NCI-H510A (cell line): ENCODE measurements around the gene TMEM174.
"Not testable (repeated sequence)": the region's sequence is repeated elsewhere in the genome, so short reads cannot be mapped to it uniquely, and the experiment has no call there.

ENCODE experiments used
- DNase-seq: peaks from one replicate; lab custom pipeline; 2025; lab: John Stamatoyannopoulos, UW

The TMEM174 gene

DNA sequence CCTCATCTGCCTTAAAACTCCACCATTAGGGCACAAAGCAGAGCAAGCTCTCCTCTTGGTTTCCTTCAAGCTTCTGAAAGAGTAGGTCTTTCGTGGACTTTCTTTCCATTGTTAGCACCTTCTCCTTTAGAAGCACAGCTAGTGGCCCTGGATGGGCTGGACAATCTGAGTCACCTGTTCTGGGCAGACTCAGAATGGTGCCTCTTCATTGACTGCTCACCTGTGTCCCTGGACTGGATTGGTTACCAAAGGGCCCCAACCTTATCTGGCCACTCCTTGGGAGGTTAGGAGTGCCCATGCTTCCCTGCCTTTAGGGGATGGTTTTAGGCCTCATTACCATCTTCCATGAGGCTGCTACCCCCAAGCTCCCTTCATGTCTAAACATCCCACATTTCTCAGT is 23.2 kb downstream of the TMEM174 start:
- no peak for DNase-seq

DNA sequence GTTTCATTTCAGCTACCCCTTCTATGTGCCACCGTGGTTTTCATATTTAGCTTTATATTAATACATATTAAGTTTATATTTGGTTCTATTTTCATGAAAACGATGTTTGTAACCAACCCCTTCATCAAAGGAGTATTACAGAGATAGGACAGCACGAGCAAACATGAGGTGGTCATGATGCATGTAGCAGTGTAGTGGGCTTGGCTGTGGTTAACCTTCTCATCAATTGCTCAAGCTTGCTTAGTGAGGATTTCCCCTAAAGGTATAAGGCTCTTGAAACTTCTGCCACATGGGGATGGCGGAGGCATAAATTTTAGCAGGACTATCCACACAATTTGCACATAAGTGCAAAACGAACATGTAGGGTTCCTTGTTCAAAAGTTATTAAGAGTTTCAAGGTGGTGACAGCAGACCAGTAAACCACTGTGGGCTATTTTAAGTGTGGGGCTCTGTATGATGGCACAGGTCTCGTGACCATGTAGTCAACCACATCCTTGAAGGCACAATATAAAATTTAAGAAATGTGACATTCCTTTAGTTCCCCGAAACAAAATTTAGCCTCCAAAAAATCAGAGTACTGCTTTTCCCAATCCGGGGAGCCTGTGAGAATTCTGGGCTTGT is 24.8 kb downstream of the TMEM174 start:
- no peak for DNase-seq

DNA sequence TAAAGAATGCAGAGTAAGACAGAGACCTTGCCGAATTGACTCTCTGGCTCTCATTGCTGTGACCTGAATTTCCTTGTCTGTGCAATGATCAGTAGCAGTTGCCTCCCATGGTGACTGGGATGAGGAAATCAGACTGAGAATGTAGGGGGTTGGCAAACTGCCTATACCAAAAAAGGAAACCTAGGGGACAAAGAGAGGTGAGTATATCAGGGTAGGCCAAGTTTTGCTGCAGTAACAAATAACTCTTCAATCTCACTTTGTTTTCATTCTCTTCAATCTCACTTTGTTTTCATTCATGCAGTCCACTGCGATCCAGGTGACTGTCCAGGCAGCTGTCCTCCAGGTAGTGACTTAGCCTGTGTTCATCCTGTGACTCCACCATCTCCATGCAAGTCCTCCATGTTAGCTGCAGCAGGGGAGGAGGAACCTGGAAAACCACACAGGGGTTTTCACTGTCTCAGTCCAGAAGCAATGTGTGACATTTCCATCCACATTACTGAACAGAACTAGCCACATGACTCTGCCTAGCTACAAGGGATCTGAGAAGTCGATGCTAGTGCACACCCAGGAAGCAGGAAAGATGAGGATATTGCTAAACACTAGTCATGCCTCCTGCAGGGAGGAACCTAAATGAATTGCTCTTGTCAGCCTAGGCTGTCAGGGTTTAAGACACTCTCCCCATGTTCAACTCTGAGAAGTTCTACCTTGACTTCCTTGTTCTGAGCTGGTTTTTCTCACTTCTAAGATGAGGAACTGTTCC is 26.0 kb downstream of the TMEM174 start:
- DNase-seq: no peak

DNA sequence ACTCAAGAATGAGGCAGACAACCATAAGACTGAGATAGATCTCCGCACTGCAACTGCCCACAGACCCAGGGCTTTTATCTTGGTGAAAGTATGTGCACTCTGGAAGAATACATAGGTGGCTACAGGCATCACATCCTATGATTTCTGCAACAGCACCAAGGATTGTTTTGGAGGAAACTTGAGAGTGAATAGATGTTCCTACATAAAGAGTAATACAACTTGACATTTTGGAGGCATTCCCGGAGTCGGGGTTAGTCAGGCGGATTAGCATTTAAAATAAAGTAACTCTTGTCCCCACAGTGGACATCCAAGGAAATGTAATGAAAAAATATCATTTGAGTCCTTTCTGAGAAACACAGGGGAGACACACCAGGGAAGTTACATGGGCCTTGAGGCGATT is 26.7 kb downstream of the TMEM174 start:
- DNase-seq: no peak

DNA sequence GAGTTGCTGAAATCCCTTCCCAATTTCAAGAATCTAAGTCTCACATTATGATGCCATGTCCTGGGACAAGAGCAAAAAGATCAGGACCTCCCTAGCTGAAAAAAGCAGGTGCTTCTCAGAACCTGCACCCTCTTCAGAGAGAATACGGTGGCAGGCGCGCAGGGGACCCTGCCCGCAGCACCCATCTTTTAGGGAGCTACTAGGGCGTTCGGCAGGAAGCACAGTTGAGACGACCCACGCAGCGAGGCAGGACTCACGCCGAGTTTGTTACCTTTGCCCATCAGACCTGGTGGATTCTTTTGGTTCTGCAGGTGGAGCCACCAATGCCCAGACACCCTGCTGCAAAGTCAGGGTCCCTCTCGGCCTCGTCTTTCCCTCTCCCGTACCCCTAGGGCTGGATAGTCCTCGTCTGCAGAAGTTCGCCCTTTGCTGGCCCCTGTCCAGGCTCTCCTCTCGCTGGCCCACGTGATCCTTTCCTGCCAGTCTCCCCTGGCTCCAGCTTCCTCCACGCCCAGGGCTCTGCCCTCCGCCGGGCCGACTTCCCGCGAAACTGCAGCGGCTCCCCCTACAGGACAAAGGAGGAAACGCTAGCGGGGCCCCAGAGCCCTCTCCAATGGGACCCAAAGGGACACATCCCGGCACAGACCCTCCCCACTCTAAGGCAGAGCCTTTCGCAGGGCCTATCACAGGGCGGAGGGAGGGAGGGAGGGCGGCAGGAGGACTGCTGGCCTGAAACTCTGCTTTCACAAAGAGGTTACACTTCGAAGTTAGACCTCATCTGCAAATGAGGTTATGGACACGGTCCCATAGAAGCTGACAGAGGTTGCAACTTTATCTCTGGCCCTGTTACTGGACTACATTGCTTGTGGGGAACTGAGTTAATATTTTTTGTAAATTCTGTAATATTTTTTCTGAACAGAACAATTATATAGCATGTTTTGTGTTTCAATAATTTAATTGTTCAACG is 28.8 kb downstream of the TMEM174 start:
- DNase-seq: peak; percentile 30

DNA sequence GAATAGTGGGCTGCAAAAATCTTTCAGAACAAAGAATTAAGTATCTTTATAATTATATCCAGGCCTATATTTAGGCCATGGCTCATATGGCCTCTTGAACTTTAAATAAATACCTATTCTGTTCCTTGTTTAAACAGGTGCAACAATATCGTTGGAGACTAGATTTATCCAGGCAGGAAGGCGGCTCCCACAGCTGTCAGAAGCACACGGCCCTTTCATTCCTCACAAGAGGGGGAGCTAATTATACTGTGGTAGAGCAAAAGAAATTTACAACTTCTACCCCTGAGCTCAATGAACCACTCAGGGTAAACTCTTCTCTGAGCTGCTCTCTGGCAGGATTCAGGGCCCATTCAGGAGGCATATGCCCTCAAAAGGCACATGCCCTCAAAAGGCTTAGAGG is 31.3 kb downstream of the TMEM174 start:
- DNase-seq: peak; percentile 86

DNA sequence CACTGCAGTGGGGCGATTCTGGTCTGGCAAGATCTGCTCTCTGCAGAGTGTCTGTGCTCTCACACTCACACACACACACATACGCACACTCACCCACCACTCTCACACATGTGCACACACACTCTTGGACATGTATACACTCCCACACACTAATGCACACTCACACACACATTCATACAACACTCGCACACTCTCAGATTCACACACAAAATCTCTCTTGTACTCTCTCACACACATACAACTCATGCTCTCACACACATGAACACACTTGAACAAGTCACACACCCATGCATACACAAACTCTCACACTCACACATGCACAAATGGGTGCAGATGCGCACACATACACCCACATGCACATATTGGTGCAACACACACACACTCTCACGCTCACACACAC is 31.7 kb downstream of the TMEM174 start:
- no peak for DNase-seq

DNA sequence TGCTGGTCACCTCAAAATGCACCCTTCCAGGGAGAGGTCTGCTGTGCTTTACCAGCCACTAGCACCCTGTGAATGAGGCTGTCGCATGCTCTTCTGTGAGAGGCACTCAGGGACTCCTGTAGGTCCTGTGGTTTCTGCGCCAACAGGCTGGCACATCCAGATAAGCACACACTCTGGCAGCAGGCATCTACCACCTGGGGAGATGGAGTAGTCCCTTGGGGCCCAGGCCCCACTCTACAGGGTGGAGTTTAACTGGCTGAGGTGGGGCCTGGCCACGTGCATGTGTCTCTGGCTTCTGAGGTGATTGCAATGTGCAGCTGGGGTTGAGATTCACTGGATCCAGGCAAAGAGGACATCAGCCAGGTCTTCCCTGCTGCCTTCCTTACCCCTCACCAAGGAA is 32.3 kb downstream of the TMEM174 start:
- DNase-seq: peak; percentile 78

DNA sequence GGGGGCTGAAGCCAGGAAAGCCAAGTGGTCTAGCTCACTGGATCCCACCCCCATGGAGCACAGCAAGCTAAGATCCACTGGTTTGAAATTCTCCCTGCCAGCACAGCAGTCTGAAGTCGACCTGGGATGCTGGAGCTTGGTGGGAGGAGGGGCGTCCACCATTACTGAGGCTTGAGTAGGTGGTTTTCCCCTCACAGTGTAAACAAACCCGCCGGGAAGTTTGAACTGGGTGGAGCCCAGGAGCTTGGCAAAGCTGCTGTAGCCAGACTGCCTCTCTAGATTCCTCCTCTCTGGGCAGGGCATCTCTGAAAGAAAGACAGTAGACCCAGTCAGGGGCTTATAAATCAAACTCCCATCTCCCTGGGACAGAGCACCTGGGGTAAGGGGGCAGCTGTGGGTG is 34.2 kb downstream of the TMEM174 start:
- not testable (repeated sequence) for DNase-seq

DNA sequence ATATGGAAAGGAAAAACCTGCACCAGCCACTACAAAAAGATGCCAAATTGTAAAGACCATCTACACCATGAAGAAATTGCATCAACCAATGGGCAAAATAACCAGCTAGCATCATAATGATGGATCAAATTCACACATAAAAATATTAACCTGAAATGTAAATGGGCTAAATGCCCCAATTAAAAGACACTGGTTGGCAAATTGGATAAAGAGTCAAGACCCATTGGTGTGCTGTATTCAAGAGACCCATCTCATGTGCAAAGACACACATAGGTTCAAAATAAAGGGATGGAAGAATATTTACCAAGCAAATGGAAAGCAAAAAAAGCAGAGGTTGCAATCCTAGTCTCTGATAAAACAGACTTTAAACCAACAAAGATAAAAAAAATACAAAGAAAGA is 36.1 kb downstream of the TMEM174 start:
- DNase-seq: not testable (repeated sequence)

DNA sequence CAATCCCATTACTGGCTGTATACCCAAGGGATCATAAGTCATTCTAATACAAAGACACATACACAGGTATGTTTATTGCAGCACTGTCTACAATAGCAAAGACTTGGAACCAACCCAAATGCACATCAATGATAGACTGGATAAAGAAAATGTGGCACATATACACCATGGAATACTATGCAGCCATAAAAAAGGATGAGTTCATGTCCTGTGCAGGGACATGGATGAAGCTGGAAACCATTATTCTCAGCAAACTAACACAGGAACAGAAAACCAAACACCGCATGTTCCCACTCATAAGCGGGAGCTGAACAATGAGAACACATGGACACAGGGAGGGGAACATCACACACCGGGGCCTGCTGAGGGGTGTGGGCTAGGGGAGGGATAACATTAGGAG is 39.7 kb downstream of the TMEM174 start:
- DNase-seq: not testable (repeated sequence)

DNA sequence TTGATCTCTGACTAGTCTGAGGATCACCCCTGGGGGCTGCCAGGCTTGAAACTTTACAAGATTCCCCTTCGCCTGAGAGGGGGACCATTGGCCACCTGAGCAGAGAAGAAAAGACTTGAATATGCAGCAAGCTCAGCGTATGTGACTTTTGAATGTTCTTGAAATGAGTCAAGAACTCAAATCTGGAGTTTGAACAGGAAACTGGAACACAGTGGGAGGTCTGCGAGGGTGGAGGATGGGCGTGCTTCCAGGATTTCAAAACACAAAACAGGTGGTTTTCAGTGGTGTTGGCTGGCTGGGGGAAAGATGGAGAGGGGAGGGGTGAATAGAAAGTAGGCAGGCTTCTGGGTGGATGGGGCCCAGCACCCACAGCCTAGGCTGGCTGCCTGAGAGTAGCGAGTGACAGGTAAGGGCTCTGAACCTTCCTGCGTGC is 40.6 kb downstream of the TMEM174 start:
- DNase-seq: no peak

DNA sequence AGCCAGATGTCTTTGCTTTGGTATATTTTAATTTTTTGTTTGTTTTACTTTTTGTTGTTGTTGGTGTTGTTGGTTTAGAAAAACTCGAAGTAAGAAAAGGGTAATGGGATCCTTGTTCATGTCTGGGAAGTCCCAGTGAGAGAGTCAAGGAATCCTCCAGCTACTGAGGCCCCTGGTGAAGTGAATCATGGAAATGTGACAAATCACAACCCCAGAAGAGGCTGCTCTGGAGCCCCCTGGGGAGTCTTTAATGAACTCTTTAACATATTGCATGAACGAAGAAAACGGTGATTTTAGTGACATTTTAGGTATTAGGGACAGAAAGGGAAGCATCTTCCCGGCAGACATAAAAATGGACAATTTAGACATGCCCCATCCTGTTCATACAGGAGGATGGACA is 41.3 kb downstream of the TMEM174 start:
- DNase-seq: no peak

DNA sequence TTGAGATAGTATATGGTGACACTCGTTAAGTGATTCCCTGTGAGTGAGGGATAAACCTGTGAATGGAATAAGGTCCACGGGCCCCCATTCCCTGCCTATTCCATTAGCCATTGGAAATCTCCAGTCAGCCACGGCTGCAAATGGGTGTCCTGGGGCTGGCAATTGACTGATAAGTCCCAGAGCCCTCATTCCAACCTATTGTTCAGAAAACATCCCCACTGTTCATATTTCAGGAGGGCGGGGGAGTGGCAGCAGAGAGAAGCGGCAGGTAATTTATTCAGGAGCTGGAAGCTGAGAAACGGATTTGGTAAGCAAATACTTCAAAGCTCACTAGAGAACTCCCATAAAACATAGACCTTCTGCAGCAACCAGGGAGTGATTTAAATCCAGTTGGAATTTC is 42.0 kb downstream of the TMEM174 start:
- DNase-seq: peak; percentile 47

DNA sequence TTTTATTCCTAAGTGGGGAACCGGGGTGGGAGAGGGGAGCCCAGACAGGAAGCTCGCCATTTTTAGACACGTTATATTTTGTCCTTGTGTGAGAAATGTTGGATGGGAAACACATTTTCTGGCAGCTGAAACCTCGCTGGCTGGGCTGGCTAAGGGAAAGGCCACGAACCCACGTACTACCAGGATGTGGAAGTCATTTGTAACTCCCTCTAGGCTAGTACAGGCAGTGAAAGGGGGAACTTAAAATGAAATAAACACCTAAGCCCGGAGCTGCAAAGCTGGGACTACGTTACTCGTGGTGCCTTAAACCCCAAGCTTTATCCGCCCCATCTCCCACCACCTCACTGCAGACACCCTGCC is 42.5 kb downstream of the TMEM174 start:
- DNase-seq: no peak

DNA sequence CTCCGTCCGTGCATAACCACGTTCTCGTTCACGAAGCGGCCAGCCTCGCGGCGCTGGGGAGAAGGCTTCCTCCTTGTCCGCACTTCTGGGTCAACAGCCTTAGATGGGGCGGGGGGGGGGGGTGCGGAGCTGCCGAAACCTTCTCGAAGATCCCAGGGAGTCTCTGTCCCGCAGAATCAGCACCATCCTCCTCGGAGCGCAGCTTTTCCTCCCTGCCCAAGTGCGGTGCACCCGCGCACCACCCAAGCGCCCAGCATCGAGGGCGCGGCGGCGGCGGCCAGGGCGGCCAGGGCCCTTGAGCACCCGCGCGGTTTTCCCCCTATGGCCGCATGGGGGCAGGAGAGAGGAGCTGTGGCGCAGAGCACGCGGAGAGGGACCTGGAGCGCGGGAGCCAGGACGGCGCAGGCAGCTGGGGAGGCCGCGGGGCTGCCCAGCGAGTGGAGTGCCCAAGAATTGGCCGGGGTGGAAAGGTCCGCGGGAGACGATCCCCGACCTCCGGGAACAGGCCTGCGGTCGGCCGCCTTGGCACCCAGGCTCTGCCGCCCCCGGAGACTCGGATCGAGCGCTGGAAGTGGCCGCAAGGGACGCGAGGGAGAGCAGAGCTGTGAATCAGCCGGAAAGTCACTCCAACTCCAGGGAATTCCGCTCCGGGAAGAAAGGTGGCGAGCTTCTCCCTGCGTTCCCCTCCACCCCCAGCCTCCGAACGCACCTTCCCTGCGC is 43.1 kb downstream of the TMEM174 start:
- peak; percentile 33 for DNase-seq

DNA sequence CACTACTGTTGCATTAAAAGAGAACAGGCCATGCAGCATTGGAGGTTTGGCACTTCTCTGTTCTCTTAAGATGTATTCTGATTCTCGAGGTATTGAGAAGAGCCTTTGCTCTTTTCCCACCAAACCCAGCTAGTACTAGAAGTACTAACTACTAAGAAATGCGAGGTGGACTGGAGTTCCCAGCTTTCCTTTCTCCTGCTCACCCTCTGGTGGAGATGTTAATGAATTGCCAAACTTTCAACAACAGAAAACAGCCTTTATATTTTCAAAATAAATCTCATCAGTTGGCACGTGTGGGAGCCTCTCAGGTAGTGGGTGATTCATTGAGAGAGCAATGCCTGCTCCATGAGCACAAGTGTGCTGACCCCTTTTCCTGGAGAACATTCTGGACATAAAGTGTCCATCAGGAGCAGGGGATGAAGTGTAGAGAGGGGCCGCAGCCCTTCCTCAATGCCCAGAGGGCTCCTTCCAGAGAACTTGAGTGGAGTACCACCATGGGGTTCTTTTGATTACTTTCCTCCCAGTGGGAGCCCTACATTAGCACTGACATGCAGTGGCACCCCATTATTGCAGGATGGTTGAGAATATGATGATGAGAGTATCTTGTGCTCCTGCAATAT is 45.7 kb downstream of the TMEM174 start:
- DNase-seq: no peak

DNA sequence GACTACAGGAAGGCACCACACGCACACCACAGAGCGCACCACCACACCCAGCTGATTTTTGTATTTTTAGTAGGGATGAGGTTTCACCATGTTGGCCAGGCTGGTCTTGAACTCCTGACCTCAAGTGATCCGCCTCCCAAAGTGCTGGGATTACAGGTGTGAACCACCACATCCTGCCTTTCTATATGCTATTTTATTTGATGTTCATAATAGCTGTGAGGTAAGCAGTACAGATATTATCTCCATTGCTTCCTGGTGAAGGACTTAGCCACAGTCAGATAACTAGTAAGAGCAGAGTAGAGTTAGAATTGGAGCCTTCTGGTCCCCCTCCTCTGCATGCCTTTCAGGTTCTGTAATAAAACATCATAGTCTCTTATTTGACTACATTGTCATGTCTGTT is 46.3 kb downstream of the TMEM174 start:
- not testable (repeated sequence) for DNase-seq

DNA sequence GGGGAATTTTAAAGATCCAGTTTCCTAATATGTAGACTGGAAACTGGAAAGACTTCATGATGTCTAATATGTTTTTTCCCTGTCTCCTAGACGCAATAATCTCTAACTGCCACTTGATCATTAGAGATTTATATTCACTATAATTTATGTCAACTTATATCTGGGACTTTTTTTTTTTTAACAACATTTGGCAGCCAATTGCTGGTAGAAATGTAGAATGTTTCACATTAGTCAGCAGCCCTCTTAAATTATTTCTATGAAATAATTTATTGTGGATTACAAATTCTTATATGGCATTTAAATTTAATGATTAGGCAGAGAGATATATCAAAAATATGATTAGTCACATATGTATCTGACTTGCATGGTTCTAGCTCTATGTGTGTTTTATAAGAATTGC is 48.2 kb downstream of the TMEM174 start:
- no peak for DNase-seq

DNA sequence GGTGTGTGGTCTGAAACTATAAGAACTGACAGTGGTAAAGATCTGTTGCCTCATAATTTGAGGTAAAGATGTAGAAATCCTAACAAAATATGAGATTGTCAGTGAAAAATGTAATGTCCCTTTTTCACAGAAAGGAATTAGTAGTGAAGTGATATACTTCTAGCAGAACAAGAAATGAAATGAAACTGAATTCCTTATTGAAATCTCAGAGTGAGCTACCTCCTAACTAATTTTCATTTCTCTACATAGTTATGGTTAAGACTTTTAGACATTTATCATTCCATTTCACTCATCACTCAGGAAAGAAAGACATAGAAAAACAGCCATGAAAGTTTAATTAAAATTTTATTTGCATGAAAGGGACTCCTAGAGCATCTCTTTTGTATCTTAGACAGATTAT is 48.7 kb downstream of the TMEM174 start:
- DNase-seq: no peak

DNA sequence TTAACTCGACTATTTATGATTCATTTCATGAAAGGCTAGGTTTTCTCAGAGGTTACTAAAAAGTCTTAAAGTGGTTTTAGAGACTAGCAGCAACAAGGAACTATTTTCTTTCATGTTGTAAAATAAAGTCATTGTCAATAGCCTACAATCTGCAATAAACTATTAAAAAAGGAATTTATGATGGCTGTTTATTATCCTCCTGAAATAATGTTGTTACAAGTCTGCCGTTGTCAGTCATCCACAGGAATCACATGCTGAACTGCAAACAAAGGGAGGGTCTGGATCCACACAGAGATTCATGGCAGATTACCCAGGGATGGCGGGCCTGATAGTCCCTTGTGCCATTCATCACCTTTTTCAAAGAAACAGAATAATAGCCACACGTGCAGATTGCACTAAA is 49.2 kb downstream of the TMEM174 start:
- no peak for DNase-seq
